ENCODE data around the gene NACAD.

The NACAD gene

DNA sequence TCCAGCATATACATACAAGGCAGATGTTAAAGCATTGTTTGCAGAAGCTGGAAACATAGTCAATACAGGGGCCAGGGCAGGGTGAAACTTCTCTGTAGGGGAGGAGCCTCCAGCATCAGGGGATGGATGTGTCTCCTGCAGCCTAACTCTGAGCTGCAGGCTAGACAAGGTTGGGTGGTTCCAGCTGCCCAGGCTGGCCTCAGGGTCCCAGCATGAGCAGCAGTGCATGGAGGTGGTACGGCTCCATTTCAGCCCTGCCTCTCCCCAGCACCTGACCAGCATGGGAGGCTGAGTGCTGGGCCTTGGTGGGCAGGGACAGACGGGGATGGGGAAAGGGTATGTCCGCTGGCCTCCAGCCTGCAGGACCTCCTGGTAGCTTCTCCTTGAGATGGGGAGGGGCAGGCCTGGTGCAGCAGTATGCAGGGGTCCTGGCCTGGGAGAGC, 30.1 kb upstream of the NACAD start:
- 0 out of 2 replicates have a peak, but pooled peaks cover 5% of the 10 kb centered on the region for H3F3A ChIP-seq (ENCODE audit: control insufficient read depth, insufficient read depth)
- no peaks in the 10 kb centered on the region for H4K20me1 ChIP-seq (ENCODE audit: control insufficient read depth, insufficient read depth, low read depth, low read length)
- no peaks in the 10 kb centered on the region for H3K79me2 ChIP-seq (ENCODE audit: control insufficient read depth, low read length)
- H3K27ac ChIP-seq (ENCODE audit: low read depth, low read length): no peak overlapping the region
- no peaks in the 10 kb centered on the region for H3K9me3 ChIP-seq (ENCODE audit: control insufficient read depth, insufficient read depth, low read length)
- peaks cover 24% of the 10 kb centered on the region for H3K4me1 ChIP-seq (ENCODE audit: control insufficient read depth, low read length)
- no peak overlapping the region for H3K4me2 ChIP-seq (ENCODE audit: low read length)
- no peaks in the 10 kb centered on the region for H3K27me3 ChIP-seq (ENCODE audit: control insufficient read depth, low read length)
- H3K9me2 ChIP-seq (replicated peaks; ENCODE audit: control insufficient read depth, low read length): no peaks in the 10 kb centered on the region
- H3K36me3 ChIP-seq (ENCODE audit: control insufficient read depth, low read length): no peaks in the 10 kb centered on the region
- no peak overlapping the region for H3K4me3 ChIP-seq (ENCODE audit: low read length)
- TF ChIP-seq CTCF (IDR thresholded peaks at IDR 0.05; ENCODE audit: low read depth, low read length, poor library complexity, severe bottlenecking) (no peak), EZH2phosphoT487 (IDR thresholded peaks at IDR 0.05; ENCODE audit: borderline replicate concordance, low read length) (no peak)

DNA sequence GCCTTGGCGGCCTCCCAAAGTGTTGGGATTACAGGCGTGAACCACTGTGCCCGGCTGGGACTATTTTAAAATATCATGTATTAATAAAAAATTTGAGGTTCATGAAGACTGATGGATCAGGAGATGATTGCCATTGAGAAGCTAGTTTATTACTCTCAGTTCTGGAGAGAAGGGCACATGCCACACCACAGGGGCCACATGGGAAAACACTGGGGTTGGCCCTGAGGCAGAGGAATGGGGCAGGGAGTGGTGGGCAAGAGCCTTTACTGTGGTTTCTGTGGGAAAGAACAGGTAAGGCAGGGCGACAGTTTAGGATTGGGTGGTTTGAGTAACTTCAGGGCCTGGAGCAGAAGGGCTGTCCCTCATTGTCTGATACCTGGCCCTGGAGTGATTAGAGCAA, 29.5 kb upstream of the NACAD start:
- Histone ChIP-seq H3F3A (ENCODE audit: control insufficient read depth, insufficient read depth) (peaks cover 6% of the 10 kb centered on the region; the same call in 1 of the 2 replicates), H3K9me2 (replicated peaks; ENCODE audit: control insufficient read depth, low read length) (no peaks in the 10 kb centered on the region), H4K20me1 (ENCODE audit: control insufficient read depth, insufficient read depth, low read depth, low read length) (no peaks in the 10 kb centered on the region), H3K4me2 (ENCODE audit: low read length) (no peak overlapping the region), H3K4me3 (ENCODE audit: low read length) (no peak overlapping the region), H3K79me2 (ENCODE audit: control insufficient read depth, low read length) (no peaks in the 10 kb centered on the region), H3K36me3 (ENCODE audit: control insufficient read depth, low read length) (no peaks in the 10 kb centered on the region), H3K9me3 (ENCODE audit: control insufficient read depth, insufficient read depth, low read length) (no peaks in the 10 kb centered on the region), H3K27ac (ENCODE audit: low read depth, low read length) (no peak overlapping the region), H3K4me1 (ENCODE audit: control insufficient read depth, low read length) (peaks cover 24% of the 10 kb centered on the region), H3K27me3 (ENCODE audit: control insufficient read depth, low read length) (no peaks in the 10 kb centered on the region)
- no peak for TF ChIP-seq EZH2phosphoT487 (IDR thresholded peaks at IDR 0.05; ENCODE audit: borderline replicate concordance, low read length)
- TF ChIP-seq CTCF (IDR thresholded peaks at IDR 0.05; ENCODE audit: low read depth, low read length, poor library complexity, severe bottlenecking): no peak

DNA sequence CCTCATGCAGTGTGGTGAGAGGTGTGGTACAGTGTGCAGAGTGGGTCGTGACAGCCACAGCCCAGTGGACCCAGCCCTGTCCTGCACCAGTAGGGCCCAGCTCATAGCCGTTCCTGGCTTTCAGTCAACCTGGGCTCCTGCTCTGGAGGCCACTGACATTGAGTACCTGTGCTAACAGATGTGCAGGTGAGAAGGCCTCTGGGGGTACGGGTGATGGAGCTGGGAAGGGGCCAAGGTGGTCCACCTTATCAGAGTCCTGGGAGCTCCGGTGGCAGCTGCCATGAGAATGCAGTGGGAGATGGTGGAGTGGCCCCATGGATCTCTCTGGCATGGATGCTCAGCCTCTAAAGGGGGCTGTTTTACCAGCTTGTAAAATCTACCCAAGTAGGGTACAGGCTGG, 28.8 kb upstream of the NACAD start:
- no peaks in the 10 kb centered on the region for H3K27me3 ChIP-seq (ENCODE audit: control insufficient read depth, low read length)
- no peak overlapping the region for H3K4me3 ChIP-seq (ENCODE audit: low read length)
- peaks cover 26% of the 10 kb centered on the region for H3K4me1 ChIP-seq (ENCODE audit: control insufficient read depth, low read length)
- H3K36me3 ChIP-seq (ENCODE audit: control insufficient read depth, low read length): no peaks in the 10 kb centered on the region
- no peak overlapping the region for H3K27ac ChIP-seq (ENCODE audit: low read depth, low read length)
- H4K20me1 ChIP-seq (ENCODE audit: control insufficient read depth, insufficient read depth, low read depth, low read length): no peaks in the 10 kb centered on the region
- no peaks in the 10 kb centered on the region for H3K9me3 ChIP-seq (ENCODE audit: control insufficient read depth, insufficient read depth, low read length)
- H3K9me2 ChIP-seq (replicated peaks; ENCODE audit: control insufficient read depth, low read length): no peaks in the 10 kb centered on the region
- H3F3A ChIP-seq (ENCODE audit: control insufficient read depth, insufficient read depth): peaks cover 10% of the 10 kb centered on the region; the same call in 1 of the 2 replicates
- no peak for TF ChIP-seq EZH2phosphoT487 (IDR thresholded peaks at IDR 0.05; ENCODE audit: borderline replicate concordance, low read length)
- no peak for TF ChIP-seq CTCF (IDR thresholded peaks at IDR 0.05; ENCODE audit: low read depth, low read length, poor library complexity, severe bottlenecking)
- 0 out of 2 replicates have a peak, but pooled peaks cover under 1% of the 10 kb centered on the region for H3K79me2 ChIP-seq (ENCODE audit: control insufficient read depth, low read length)
- no peak overlapping the region for H3K4me2 ChIP-seq (ENCODE audit: low read length)

Data from DOHH2 (cell line).